Skeletal muscle tissue (tissue), 4 donors: ENCODE data around the gene TNFRSF25. TPM values are rescaled to one million over a fixed set of nuclear protein-coding genes. Genes with fewer than 3 reads are reported as not detected.

ENCODE experiments used
- H3K27ac ChIP-seq: one replicate; pipeline ENCODE4 v1.7.0; 2013; ENCODE audit warnings: mild to moderate bottlenecking, low read depth, low read length, inconsistent platforms
- H3K27me3 ChIP-seq, 3 donors: one replicate each; pipeline ENCODE4 v1.7.0; 2013; ENCODE audit warnings: low read length in 3 of 3; ENCODE audit not compliant: control insufficient read depth in 3 of 3, insufficient read depth in 3 of 3
- H3K36me3 ChIP-seq, 3 donors: one replicate each; pipeline ENCODE4 v1.7.0; 2013; ENCODE audit warnings: low read length in 3 of 3; ENCODE audit not compliant: control insufficient read depth in 3 of 3, insufficient read depth in 3 of 3
- H3K4me1 ChIP-seq, 3 donors: one replicate each; pipeline ENCODE4 v1.7.0; 2013; ENCODE audit warnings: low read length in 3 of 3, mild to moderate bottlenecking in 3 of 3; ENCODE audit not compliant: control insufficient read depth in 3 of 3, insufficient read depth in 3 of 3
- H3K4me3 ChIP-seq, 3 donors: one replicate each; pipeline ENCODE4 v1.7.0; 2013; ENCODE audit warnings: low read length in 3 of 3
- H3K9ac ChIP-seq, 3 donors: one replicate each; pipeline ENCODE4 v1.7.0; 2013; ENCODE audit warnings: low read length in 3 of 3, mild to moderate bottlenecking in 3 of 3, moderate library complexity in 2 of 3, low read depth in 1 of 3
- H3K9me3 ChIP-seq, 3 donors: one replicate each; pipeline ENCODE4 v1.7.0; 2013; ENCODE audit warnings: low read length in 3 of 3; ENCODE audit not compliant: control insufficient read depth in 3 of 3
- total RNA-seq: library from RNA; depleted of rRNA; stranded (reverse); fragments of >200 nt; gene quantifications from one replicate; pipeline ENCODE4 v1.2.3, GENCODE V29; 2014
- donor health status: Osteomylitis.

Gene TNFRSF25
- total RNA-seq, 1 donor from 2014 or later: 3.7 TPM

DNA sequence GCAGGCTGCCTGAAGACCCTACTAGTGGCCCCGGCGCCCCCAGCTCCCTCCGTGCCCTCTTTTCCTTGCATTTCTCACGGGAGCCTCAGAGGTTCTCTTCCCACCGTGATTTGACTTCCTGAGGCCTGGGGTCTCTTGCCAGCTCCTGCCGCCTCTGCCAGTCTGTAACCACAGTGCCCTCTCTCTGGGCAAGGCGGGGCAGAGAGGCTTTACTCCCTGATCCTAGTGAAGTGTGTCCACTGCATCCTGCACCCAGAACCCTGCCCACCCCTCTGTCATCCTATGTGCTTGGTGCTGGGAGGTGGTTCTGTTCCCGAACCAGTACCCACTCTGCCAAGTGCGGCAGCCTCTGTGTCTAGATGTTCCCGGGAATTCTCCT is 39.0 kb downstream of the TNFRSF25 start:
- Histone ChIP-seq H3K36me3 (no peaks in the 10 kb centered on the region), H3K4me3 (no peak overlapping the region), H3K9ac (no peak overlapping the region), H3K9me3 (no peaks in the 10 kb centered on the region), H3K27me3 (peaks cover 65 to 77% (median 76%) of the 10 kb centered on the region in 3 donors), H3K27ac (no peak overlapping the region), H3K4me1 (peaks cover 7 to 17% (median 16%) of the 10 kb centered on the region in 3 donors)

DNA sequence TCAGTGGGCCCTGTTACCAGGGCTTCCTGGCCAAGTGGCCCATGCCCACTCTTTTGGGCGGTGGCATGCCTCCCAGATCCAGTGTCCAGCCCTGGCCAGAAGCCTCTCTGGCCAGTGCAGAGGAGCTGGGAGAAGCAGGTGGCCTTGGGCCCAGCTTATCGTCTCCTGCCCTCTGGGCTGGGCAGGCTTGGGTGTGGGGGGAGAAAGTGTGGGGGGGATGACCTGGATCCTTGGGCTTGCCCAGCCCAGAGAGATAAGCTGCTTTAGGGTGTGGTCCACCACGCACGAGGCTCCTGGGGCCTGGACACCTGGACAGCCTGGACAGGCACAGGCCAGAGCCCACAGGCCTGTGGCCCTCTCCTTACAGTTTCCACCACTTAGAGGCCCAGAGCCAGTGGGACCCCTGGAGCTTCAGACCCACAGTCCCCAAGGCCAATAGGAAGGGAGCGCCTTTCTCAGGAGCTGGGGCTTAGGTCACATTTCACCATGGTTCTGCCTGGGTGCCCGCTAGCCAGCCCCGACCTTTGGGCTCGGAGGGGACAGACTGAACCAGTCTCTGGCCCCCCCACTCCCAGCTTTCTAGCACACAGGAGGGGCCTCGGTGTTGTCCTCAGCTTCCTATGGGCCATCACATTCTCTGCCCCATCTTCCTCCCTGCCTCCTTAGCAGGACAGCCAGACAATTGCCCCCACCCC is 39.5 kb downstream of the TNFRSF25 start:
- Histone ChIP-seq H3K27ac (no peak overlapping the region), H3K9ac (no peak overlapping the region), H3K9me3 (no peaks in the 10 kb centered on the region), H3K4me3 (no peak overlapping the region), H3K36me3 (no peaks in the 10 kb centered on the region), H3K27me3 (peaks cover 70 to 81% (median 81%) of the 10 kb centered on the region in 3 donors), H3K4me1 (peaks cover 7 to 17% (median 16%) of the 10 kb centered on the region in 3 donors)

DNA sequence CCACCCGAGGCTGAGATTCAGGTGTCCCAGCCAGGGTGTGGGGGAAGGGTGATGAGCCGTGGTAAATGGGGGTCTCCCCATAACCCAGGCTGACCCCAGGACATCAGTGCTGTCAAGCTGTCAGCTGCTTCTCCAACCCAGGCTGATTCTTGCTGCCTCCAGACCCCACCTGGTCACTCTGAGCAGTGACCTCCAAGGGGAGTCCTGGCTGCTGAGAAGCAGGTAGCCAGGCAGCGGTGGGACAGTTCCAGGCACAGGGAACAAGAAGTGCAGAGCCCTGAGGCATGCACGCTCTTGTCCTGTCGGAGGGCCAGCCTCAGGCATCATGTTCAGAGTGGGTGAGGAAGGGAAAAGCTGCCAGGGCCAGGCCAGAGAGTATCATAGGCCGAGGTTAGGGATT is 40.3 kb downstream of the TNFRSF25 start:
- Histone ChIP-seq H3K4me3 (no peak overlapping the region), H3K27ac (no peak overlapping the region), H3K9ac (peak overlapping the region in 1 of 3 donors; percentile 50), H3K4me1 (peaks cover 7 to 20% (median 18%) of the 10 kb centered on the region in 3 donors), H3K27me3 (peaks cover 78 to 85% (median 84%) of the 10 kb centered on the region in 3 donors), H3K36me3 (no peaks in the 10 kb centered on the region), H3K9me3 (no peaks in the 10 kb centered on the region)

GRCh38 chr1:6424619-6425593 is 41.1 kb downstream of the TNFRSF25 start, which contains the start of gene ESPN:
TSS of gene ESPN (plus strand) at chr1:6424776. CDS start at chr1:6424956, 180 bp downstream.
- Histone ChIP-seq H3K4me3 (no peak within 1 kb of the TSS), H3K4me1 (peaks cover 14 to 27% (median 25%) of the 10 kb centered on the region in 3 donors), H3K36me3 (no peaks in the 10 kb centered on the region), H3K27me3 (peaks cover 80 to 86% (median 86%) of the 10 kb centered on the region in 3 donors), H3K9me3 (no peaks in the 10 kb centered on the region), H3K9ac (peak within 1 kb of the TSS in 1 of 3 donors; percentile 25), H3K27ac (no peak within 1 kb of the TSS)

DNA sequence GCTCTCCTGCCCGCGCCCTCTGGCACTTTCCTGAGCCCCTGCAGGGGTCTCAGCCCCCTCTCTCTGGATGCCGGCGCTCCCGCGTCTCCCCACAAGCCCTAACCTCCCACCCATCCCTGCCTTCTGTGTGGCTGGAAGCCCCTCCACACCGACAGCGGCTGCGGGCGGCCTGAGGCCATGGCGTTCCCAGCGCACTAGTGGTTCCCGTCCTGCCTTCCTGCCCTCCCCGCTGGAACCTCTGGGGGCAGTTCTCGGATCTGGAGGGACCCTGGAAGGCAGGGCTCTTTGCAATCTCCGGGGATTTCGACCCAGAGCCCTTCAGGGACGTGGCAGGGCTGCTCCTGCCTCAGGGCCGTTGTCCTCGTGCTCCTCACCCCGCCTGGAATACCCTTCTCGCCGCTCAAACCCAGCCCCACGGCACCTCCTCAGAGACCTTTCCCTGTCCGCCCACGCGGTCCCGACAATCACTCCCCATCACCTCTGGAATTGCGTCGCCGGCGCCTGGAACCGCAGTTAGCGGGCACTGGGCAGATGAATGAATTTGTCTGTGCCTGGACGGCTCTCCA is 41.9 kb downstream of the TNFRSF25 start:
- no peak overlapping the region for H3K27ac ChIP-seq
- no peaks in the 10 kb centered on the region for H3K9me3 ChIP-seq
- peak overlapping the region in 1 of 3 donors; percentile 25 for H3K9ac ChIP-seq
- peaks cover 75 to 83% (median 82%) of the 10 kb centered on the region in 3 donors for H3K27me3 ChIP-seq
- H3K4me3 ChIP-seq: no peak overlapping the region
- no peaks in the 10 kb centered on the region for H3K36me3 ChIP-seq
- H3K4me1 ChIP-seq: peaks cover 14 to 28% (median 26%) of the 10 kb centered on the region in 3 donors

- Histone ChIP-seq H3K4me3 (no peak overlapping the region), H3K9ac (no peak overlapping the region), H3K36me3 (no peaks in the 10 kb centered on the region), H3K27ac (no peak overlapping the region), H3K9me3 (no peaks in the 10 kb centered on the region), H3K4me1 (peaks cover 14 to 28% (median 26%) of the 10 kb centered on the region in 3 donors), H3K27me3 (peaks cover 81 to 87% (median 84%) of the 10 kb centered on the region in 3 donors)
These were observed 42.5 kb downstream of the TNFRSF25 start for GRCh38 chr1:6423321-6423999.

DNA sequence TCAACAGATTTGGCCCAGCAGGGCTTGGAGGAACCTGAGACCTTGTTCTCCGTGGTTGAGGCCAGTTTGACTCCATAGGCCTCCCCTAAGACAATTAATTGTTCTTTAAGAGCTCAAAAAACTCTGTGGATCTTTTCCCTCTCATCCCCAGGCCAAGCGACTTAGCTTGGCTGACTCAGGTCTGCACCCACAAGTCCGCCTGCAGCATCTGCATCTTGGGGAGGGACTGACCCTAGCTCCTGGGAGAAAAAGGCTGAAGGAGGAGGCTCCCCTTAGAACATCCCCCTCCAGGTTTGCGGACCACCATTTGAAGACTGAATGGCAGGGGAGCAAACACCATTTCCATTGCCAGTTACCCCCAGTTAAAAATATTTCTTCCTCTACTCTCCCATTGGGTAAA is 44.7 kb downstream of the TNFRSF25 start:
- Histone ChIP-seq H3K9ac (no peak overlapping the region), H3K36me3 (no peaks in the 10 kb centered on the region), H3K4me3 (no peak overlapping the region), H3K27ac (no peak overlapping the region), H3K4me1 (peaks cover 14 to 28% (median 26%) of the 10 kb centered on the region in 3 donors), H3K27me3 (peaks cover 83 to 88% (median 84%) of the 10 kb centered on the region in 3 donors), H3K9me3 (no peaks in the 10 kb centered on the region)

GRCh38 chr1:6420454-6421042 is 45.4 kb downstream of the TNFRSF25 start:
- peak overlapping the region in 2 of 3 donors; percentile 9 to 51 for H3K4me3 ChIP-seq
- peaks cover 14 to 28% (median 26%) of the 10 kb centered on the region in 3 donors for H3K4me1 ChIP-seq

More at GRCh38 chr1:6420454-6421042, 45.4 kb downstream of the TNFRSF25 start:
- no peak overlapping the region for H3K27ac ChIP-seq
- no peaks in the 10 kb centered on the region for H3K9me3 ChIP-seq
- H3K36me3 ChIP-seq: no peaks in the 10 kb centered on the region
- peaks cover 82 to 88% (median 83%) of the 10 kb centered on the region in 3 donors for H3K27me3 ChIP-seq
- no peak overlapping the region for H3K9ac ChIP-seq
